Testis (tissue), 3 donors: ENCODE measurements around the gene CPAMD8. TPM values are rescaled to one million over a fixed set of nuclear protein-coding genes. Genes with fewer than 3 reads are reported as not detected.

ENCODE experiments used
- DNase-seq: peaks from one replicate; pipeline ENCODE4 v3.0.0-alpha.2; 2019
- H3K27ac ChIP-seq, 2 donors: fragments of 200-600 bp; sonication (generic); one replicate each; pipeline ENCODE4 v1.5.1; 2019
- H3K27me3 ChIP-seq: fragments of 200-600 bp; sonication (generic); one replicate; pipeline ENCODE4 v1.5.1; 2019
- H3K36me3 ChIP-seq: fragments of 200-600 bp; sonication (generic); one replicate; pipeline ENCODE4 v1.5.1; 2017; ENCODE audit warnings: low read depth; ENCODE audit errors: missing control alignments
- H3K4me1 ChIP-seq: fragments of 200-600 bp; sonication (generic); one replicate; pipeline ENCODE4 v1.5.1; 2019
- H3K4me3 ChIP-seq, 2 donors: fragments of 200-600 bp; sonication (generic); one replicate each; pipeline ENCODE4 v1.5.1; 2017 to 2019
- H3K9me3 ChIP-seq: fragments of 200-600 bp; sonication (generic); one replicate; pipeline ENCODE4 v1.5.1; 2017
- CTCF ChIP-seq, 3 experiments: fragments of 450-650 bp in 2 of 3; fragments of 200-600 bp in 1 of 3; sonication (generic) in 1 of 3; IDR thresholded peaks; one replicate each; pipeline ENCODE4 v1.5.1; 2016 to 2019; ENCODE audit warnings: antibody characterized with exemption in 3 of 3, mild to moderate bottlenecking in 2 of 3, moderate library complexity in 1 of 3
- POLR2A ChIP-seq: fragments of 450-650 bp; IDR thresholded peaks from one replicate; pipeline ENCODE4 v1.6.1; 2017; ENCODE audit warnings: antibody characterized with exemption, mild to moderate bottlenecking, moderate library complexity
- WGBS, 2 donors: methylation state at CpG; one replicate each; pipeline ENCODE4 v1.1.5; 2018; 5-methylcytosine and 5-hydroxymethylcytosine counted together
- intact Hi-C: fragments of 100-400 bp; cut with DNase I; formaldehyde crosslinking; loops from one replicate; pipeline ENCODE4 v1.15.1; 2023; ENCODE audit warnings: low total_unique reads
- polyA plus RNA-seq: library from polyadenylated mRNA; stranded (reverse); fragments of 350-450 nt; fragmentation: Illumina TruSeq; extraction: RNeasy Lipid Tissue Mini Kit (QIAGEN cat#74804); gene quantifications from one replicate; pipeline ENCODE4 v1.2.3, GENCODE V29; 2014; ENCODE audit warnings: low read depth, low replicate concordance; ENCODE audit not compliant: insufficient read depth
- total RNA-seq, 2 donors: library from RNA; depleted of rRNA; stranded (reverse); fragments of >200 nt; gene quantifications; one replicate each; pipeline ENCODE4 v1.2.3, GENCODE V29; 2016

Gene CPAMD8
- total and polyA plus RNA-seq, 3 donors from 2014 or later: 12.0 to 46.1 (median 30.8) TPM

GRCh38 chr19:16871871-16872270 lies 154.7 kb downstream of the CPAMD8 start:
- Histone ChIP-seq H3K9me3 (no peaks in the 10 kb centered on the region), H3K27ac (peak overlapping the region in 1 of 2 donors; percentile 74), H3K4me1 (peaks cover 20% of the 10 kb centered on the region), H3K36me3 (no peaks in the 10 kb centered on the region), H3K4me3 (no peak overlapping the region), H3K27me3 (no peaks in the 10 kb centered on the region)
- intact Hi-C loops: no loop called here
- TF ChIP-seq CTCF (IDR thresholded peaks at IDR 0.05) (no peak), POLR2A (no peak)
- WGBS, 2 donors: 60 to 68% methylated on average over 7 of the region's 7 CpGs
- DNase-seq: no peak

- Histone ChIP-seq H3K27me3 (no peaks in the 10 kb centered on the region), H3K36me3 (no peaks in the 10 kb centered on the region), H3K4me1 (peaks cover 29% of the 10 kb centered on the region), H3K27ac (no peak overlapping the region), H3K4me3 (no peak overlapping the region), H3K9me3 (no peaks in the 10 kb centered on the region)
- TF ChIP-seq CTCF (IDR thresholded peaks at IDR 0.05): no peak
- TF ChIP-seq POLR2A: no peak
- intact Hi-C loops: no loop called here
- DNase-seq: no peak
- WGBS, 2 donors: 91 to 93% methylated on average over 7 to 27 of the region's 30 CpGs
Measured at GRCh38 chr19:16869331-16869972, 157.2 kb downstream of the CPAMD8 start.

GRCh38 chr19:16868423-16869130 lies 158.0 kb downstream of the CPAMD8 start:
- TF ChIP-seq POLR2A (no peak), CTCF (IDR thresholded peaks at IDR 0.05) (no peak)
- no peak for DNase-seq
- Histone ChIP-seq H3K27me3 (no peaks in the 10 kb centered on the region), H3K4me3 (no peak overlapping the region), H3K27ac (no peak overlapping the region), H3K4me1 (peaks cover 24% of the 10 kb centered on the region), H3K36me3 (no peaks in the 10 kb centered on the region), H3K9me3 (no peaks in the 10 kb centered on the region)
- 89 to 94% methylated on average over 16 to 20 of the region's 20 CpGs for WGBS, 2 donors
- intact Hi-C loops: no loop called here

- peak; percentile 89 for DNase-seq
- H3K36me3 ChIP-seq: no peaks in the 10 kb centered on the region
- 69 to 70% methylated on average over 7 of the region's 10 CpGs for WGBS, 2 donors
- TF ChIP-seq CTCF (IDR thresholded peaks at IDR 0.05) (no peak), POLR2A (no peak)
- peak overlapping the region in 1 of 2 donors; percentile 36 for H3K27ac ChIP-seq
- peaks cover 19% of the 10 kb centered on the region for H3K4me1 ChIP-seq
- H3K4me3 ChIP-seq: no peak overlapping the region
- H3K9me3 ChIP-seq: no peaks in the 10 kb centered on the region
- H3K27me3 ChIP-seq: no peaks in the 10 kb centered on the region
- intact Hi-C loops: no loop called here
Measured at GRCh38 chr19:16867211-16867610, 159.4 kb downstream of the CPAMD8 start.
